Lung (tissue), 12 donors: Measurements from ENCODE around the gene VSTM2B. TPM values are rescaled to one million over a fixed set of nuclear protein-coding genes. Genes with fewer than 3 reads are reported as not detected.
"Not testable (repeated sequence)": the region's sequence is repeated elsewhere in the genome, so short reads cannot be mapped to it uniquely, and the experiment has no call there.

ENCODE experiments used
- ATAC-seq: fragments of 200-7000 bp; cut with Tn5 transposase; one replicate; pipeline ENCODE4 v1.9.1; 2020; ENCODE audit warnings: moderate number of reproducible peaks; ENCODE audit not compliant: insufficient read depth, low FRiP score
- DNase-seq, 3 donors: peaks; one replicate each; pipeline ENCODE4 v3.0.0-alpha.2; 2013 to 2017
- H3K27ac ChIP-seq, 2 donors: one replicate each; pipeline ENCODE4 v1.5.1; 2013; ENCODE audit warnings: mild to moderate bottlenecking in 2 of 2, moderate library complexity in 2 of 2, control low read depth in 1 of 2, inconsistent platforms in 1 of 2, low read depth in 1 of 2, low read length in 1 of 2
- H3K27me3 ChIP-seq, 3 donors: one replicate each; pipeline ENCODE4 v1.5.1; 2013; ENCODE audit warnings: low read length in 2 of 3; ENCODE audit not compliant: control insufficient read depth in 3 of 3, insufficient read depth in 3 of 3
- H3K36me3 ChIP-seq, 4 donors: one replicate each; pipeline ENCODE4 v1.5.1; 2013; ENCODE audit warnings: low read length in 4 of 4, mild to moderate bottlenecking in 1 of 4, moderate library complexity in 1 of 4; ENCODE audit not compliant: control insufficient read depth in 4 of 4, insufficient read depth in 4 of 4
- H3K4me1 ChIP-seq, 5 donors: one replicate each; pipeline ENCODE4 v1.5.1; 2013; ENCODE audit warnings: low read length in 5 of 5, mild to moderate bottlenecking in 2 of 5, moderate library complexity in 1 of 5; ENCODE audit not compliant: control insufficient read depth in 5 of 5, insufficient read depth in 5 of 5
- H3K4me3 ChIP-seq: one replicate; pipeline ENCODE4 v1.5.1; 2013; ENCODE audit warnings: mild to moderate bottlenecking, control low read depth, moderate library complexity
- H3K9ac ChIP-seq, 2 donors: one replicate each; pipeline ENCODE4 v1.5.1; 2013; ENCODE audit warnings: low read length in 2 of 2, control low read depth in 1 of 2; ENCODE audit not compliant: insufficient read depth in 1 of 2
- H3K9me3 ChIP-seq, 4 donors: one replicate each; pipeline ENCODE4 v1.5.1; 2013; ENCODE audit warnings: low read length in 3 of 4, mild to moderate bottlenecking in 1 of 4, moderate library complexity in 1 of 4; ENCODE audit not compliant: control insufficient read depth in 4 of 4, insufficient read depth in 3 of 4
- WGBS, 2 donors: extraction: QIAGEN DNeasy Blood & Tissue Kit; methylation state at CpG; one replicate each; pipeline ENCODE4 v1.1.7; 2013; 5-methylcytosine and 5-hydroxymethylcytosine counted together
- polyA plus RNA-seq, 2 donors: library from polyadenylated mRNA; stranded (reverse); fragments of 200-250 nt; gene quantifications; one replicate each; pipeline ENCODE4 v1.2.1, GENCODE V29; 2013
- total RNA-seq, 2 donors: library from RNA; depleted of rRNA in 1 of 2; stranded (reverse); fragments of >200 nt in 1 of 2; gene quantifications; one replicate each; pipeline ENCODE4 v1.2.1, GENCODE V29; 2014 to 2021
- TF ChIP-seq, protein P1 (sequence below): IDR thresholded peaks from 2 replicates; pipeline ENCODE4 v1.5.1; 2012; ENCODE audit warnings: mild to moderate bottlenecking; ENCODE audit errors: control extremely low read depth, extremely low read depth
- donor health status: control.
- donor health status: control.
- donor health status: Bipolar disorder and iron deficiency.
- donor health status: healthy.
- donor health status: DM: yes; HTN: yes; CAD: no.

The VSTM2B gene
- total and polyA plus RNA-seq, 4 donors: not detected

DNA sequence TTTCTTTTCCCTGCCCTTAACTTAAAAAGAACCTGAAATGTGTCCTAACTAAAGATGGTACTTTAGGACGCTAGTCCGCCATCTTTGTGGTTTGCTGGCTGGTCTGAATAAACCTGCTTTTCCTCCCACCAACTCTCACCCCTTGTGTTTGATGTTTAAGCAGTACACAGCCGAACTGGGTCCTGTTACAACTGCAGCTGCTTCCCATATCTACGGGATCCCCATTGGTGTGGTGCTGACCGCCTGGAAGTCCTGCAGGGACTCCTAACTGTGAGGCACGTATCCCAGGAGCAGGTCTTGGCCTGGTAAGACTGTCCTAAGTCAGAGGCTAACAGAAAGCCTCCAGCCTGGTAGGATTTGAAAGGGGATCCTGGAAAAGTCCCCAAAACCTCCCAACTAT lies 40.9 kb upstream of the VSTM2B start:
- Histone ChIP-seq H3K9ac (no peak overlapping the region), H3K36me3 (no peaks in the 10 kb centered on the region), H3K4me3 (no peak overlapping the region), H3K27ac (no peak overlapping the region), H3K27me3 (peaks cover 0 to 8% (median 0%) of the 10 kb centered on the region in 3 donors), H3K4me1 (no peaks in the 10 kb centered on the region), H3K9me3 (peaks cover 0 to 12% (median 0%) of the 10 kb centered on the region in 4 donors)
- TF ChIP-seq, protein P1, sequence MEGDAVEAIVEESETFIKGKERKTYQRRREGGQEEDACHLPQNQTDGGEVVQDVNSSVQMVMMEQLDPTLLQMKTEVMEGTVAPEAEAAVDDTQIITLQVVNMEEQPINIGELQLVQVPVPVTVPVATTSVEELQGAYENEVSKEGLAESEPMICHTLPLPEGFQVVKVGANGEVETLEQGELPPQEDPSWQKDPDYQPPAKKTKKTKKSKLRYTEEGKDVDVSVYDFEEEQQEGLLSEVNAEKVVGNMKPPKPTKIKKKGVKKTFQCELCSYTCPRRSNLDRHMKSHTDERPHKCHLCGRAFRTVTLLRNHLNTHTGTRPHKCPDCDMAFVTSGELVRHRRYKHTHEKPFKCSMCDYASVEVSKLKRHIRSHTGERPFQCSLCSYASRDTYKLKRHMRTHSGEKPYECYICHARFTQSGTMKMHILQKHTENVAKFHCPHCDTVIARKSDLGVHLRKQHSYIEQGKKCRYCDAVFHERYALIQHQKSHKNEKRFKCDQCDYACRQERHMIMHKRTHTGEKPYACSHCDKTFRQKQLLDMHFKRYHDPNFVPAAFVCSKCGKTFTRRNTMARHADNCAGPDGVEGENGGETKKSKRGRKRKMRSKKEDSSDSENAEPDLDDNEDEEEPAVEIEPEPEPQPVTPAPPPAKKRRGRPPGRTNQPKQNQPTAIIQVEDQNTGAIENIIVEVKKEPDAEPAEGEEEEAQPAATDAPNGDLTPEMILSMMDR: no peak
- ATAC-seq (no peak), DNase-seq (no peak)
- 61 to 67% methylated on average over 6 of the region's 6 CpGs for WGBS, 2 donors

DNA sequence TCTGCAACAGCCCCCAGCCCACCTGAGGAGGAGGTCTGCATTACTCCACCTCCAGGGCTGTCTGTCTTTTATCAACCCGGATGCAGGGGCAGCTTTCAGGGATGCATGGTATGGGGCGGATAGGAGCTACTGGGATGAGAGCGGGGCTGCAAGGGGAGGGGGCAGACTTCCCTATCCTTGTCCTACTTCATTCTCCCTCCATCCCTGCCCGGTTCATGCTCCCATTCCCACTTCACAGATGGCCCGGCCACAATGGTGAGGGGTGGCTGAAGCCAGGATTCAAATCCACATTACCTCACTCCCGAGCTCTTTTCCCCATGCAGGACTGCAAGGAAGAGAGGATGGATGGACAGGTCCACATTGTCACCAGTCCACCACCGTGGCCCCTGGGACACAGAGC lies 40.5 kb upstream of the VSTM2B start:
- no peak overlapping the region for H3K9ac ChIP-seq
- peaks cover 0 to 8% (median 0%) of the 10 kb centered on the region in 4 donors for H3K9me3 ChIP-seq
- H3K4me1 ChIP-seq: no peaks in the 10 kb centered on the region
- DNase-seq: no peak
- H3K27me3 ChIP-seq: peaks cover 0 to 8% (median 0%) of the 10 kb centered on the region in 3 donors
- TF ChIP-seq, protein P1: no peak
- no peak overlapping the region for H3K27ac ChIP-seq
- no peak for ATAC-seq
- H3K4me3 ChIP-seq: no peak overlapping the region
- WGBS, 2 donors: 76 to 82% methylated on average over 7 of the region's 7 CpGs
- no peaks in the 10 kb centered on the region for H3K36me3 ChIP-seq

DNA sequence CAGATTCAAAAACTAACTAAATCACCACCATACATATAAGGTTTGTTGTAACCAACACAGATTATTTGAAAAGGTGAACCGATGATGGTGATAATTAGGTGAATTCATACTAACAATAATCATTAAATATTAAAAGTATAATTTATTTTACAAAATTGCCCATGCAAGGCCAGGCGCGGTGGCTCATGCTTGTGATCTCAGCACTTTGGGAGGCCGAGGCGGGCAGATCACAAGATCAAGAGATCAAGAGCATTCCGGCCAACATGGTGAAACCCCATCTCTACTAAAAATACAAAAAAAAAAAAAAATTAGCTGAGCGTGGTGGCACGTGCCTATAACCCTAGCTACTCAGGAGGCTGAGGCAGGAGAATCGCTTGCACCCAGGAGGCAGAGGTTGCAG lies 38.8 kb upstream of the VSTM2B start:
- not testable (repeated sequence) for H3K36me3 ChIP-seq, H3K27me3 ChIP-seq, H3K27ac ChIP-seq, H3K9me3 ChIP-seq, DNase-seq, H3K9ac ChIP-seq, H3K4me1 ChIP-seq, ATAC-seq, H3K4me3 ChIP-seq
- 89 to 91% methylated on average over 9 of the region's 9 CpGs for WGBS, 2 donors

DNA sequence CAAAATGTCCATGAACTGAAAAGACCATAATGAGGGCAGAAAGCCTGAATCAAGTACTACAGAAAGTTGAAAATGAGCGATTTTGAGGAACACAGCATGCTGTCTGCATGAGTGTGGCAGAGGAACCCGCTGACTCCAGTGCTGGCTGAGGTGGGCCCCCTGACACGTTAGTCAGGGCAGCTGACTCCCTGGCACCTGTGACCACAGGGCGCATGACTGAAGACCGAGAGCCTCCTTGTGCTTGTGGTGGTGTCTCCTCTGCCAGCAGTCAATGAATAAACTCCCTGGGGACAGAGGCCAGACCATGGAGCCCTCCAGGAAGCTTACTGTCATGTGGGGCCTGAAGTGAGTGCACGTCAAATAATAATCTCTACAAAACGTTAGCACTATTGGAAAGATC lies 38.4 kb upstream of the VSTM2B start:
- 73 to 77% methylated on average over 7 of the region's 7 CpGs for WGBS, 2 donors
- Histone ChIP-seq H3K27ac (no peak overlapping the region), H3K4me3 (no peak overlapping the region), H3K27me3 (peaks cover 0 to 8% (median 0%) of the 10 kb centered on the region in 3 donors), H3K4me1 (peaks cover 0 to 6% (median 0%) of the 10 kb centered on the region in 5 donors), H3K9me3 (no peaks in the 10 kb centered on the region), H3K36me3 (no peaks in the 10 kb centered on the region), H3K9ac (no peak overlapping the region)
- ATAC-seq (no peak), DNase-seq (no peak)
- TF ChIP-seq, protein P1: no peak
